GM21528 (cell line): ENCODE data around the gene COL4A2.
"Not testable (repeated sequence)": the region's sequence is repeated elsewhere in the genome, so short reads cannot be mapped to it uniquely, and the experiment has no call there.

Experiments used
- ATAC-seq: cut with Tn5 transposase; IDR thresholded peaks from one replicate; pipeline ENCODE4 v1.9.1; 2021; ENCODE audit warnings: mild to moderate bottlenecking, moderate library complexity; ENCODE audit not compliant: unreplicated experiment, low FRiP score

COL4A2 gene

DNA sequence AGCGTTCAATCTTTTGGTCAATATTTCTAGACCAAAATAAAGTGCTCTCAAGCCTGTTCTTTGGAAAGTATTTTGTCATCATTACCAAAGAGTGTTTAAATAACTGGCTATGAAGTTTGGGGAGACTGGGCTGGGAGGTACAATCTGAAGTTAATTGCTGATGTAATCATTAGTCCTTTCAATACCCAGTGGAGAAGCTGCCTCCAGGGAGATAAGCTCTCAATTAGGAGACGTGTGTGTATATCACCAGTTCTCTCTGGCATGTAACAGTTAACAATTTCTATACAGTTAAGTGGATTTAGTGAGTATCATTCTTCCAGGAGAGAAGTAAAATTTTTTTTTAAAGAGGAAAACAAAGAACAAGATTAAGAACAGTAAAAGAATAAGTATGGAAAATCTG lies 1.5 kb upstream of the COL4A2 start:
- no peak for ATAC-seq

DNA sequence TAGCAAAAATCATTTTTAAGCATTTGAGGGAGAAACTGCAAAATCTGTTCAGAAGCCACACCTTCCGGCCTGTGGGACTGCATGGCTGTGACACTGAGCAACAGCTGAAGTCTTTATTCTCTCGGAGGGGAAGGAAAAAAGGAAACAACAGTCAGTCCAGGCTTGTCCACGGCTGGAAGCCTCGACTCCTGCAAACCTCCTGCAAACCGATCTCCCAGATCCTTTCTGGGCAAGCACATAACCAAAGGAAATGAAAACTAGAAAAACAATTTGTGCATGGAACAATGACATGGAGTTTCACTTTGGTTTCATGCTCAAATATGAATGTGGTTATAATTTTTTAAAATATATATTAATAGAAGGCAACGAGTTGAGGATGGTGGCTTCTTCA lies 1.1 kb upstream of the COL4A2 start:
- ATAC-seq: no peak

DNA sequence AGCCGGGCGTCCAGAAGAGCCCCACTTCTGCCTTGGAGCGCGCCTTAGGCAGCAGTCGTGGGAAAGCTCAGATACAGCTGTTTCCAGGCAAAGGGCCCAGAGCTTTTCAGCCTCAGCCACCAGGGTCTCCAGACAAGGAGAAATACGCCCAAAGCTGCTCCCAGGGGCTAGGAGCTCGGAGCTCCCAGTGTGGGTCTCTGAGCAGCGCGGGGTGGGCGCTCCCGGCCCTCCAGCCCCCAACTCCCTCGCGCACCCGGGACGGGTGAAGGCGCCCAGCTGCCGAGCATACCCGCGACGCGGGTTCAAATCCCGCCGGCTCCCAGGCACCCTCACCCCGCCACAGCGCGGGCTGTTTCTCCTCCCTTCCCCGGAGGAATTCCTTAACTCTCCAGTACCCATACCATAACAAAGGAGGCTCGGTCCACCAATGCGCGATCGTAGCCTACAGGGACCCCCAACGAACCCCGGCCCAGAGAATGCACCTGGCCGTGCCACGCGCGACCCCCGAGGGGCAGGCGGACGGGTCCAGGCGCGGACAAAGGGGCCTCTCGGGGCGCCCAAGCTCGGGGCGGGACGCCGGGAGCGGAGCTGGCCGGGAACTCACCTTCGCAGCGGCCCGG lies 634 bp upstream of the COL4A2 start:
- ATAC-seq: no peak

GRCh38 chr13:110307767-110308655 lies 927 bp downstream of the COL4A2 start:
- ATAC-seq: no peak

DNA sequence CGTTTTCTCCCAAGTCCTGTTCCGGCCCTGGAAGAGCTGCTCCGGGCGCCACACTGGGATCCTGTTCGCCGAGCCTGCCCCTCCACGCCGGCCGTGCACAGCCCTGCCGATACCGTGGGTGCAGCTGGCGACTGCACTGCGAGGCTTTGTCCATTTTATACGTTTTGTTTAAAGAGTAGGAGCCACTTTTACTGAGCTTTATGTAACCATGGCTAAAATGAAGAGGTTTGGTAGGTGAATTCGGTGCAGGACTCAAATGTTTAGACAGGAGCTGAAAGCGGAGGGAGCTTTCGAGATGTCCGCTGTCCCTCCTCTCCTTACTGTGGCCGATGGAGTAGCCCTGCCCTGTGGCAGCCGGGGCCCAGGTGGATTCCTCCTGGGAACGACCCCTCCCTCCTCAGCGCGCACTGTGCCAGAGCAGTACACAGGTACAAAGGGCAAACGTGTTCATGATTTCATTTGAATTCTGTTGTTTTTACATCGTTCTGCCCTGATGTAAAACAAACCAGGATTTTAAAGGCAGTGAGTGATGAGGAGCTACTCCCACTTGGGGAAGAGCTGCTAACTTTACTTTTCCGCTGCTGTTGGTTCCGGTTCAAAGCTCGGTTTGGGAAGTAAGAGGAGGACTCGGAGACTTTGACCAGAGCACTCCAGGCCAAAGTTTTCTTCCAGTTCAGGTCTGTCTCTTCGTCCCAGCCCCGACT lies 1.7 kb downstream of the COL4A2 start:
- ATAC-seq: no peak

DNA sequence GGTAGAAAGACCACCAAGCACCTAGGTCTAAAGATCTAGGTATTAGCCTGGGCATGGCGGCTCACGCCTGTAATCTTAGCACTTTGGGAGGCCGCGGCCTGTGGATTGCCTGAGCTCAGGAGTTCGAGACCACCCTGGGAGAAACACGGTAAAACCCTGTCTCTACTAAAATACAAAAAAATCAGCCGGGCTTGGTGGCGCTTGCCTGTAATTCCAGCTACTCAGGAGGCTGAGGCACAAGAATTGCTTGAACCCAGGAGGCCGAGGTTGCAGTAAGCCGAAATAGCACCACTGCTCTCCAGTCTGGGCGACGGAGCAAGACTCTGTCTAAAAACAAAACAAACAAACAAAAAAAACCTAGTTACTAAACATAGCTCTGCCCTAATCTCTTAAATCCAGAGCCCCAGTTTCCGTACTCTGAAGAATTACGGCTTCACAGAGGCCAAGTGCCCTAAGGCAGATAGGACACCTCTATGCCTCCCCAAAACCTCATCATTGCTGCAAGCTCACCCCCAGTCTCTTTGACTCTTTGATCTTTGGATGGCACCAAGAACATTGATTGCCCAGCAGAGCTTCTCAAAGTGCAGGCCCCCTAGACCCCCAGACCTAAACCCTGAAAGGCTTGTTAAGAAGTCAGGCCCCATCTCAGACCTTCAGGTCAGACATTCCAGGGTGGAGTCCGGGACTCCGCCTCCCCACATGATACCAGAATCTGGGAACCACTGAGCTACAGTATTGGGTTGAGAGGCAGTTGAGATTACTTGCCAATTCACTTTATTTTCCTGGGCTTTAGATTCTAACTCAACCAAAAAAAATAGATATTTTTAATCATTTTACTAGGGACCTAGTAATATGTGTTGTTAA lies 2.8 kb downstream of the COL4A2 start:
- no peak for ATAC-seq

GRCh38 chr13:110310541-110311442 lies 3.7 kb downstream of the COL4A2 start:
- ATAC-seq: no peak

DNA sequence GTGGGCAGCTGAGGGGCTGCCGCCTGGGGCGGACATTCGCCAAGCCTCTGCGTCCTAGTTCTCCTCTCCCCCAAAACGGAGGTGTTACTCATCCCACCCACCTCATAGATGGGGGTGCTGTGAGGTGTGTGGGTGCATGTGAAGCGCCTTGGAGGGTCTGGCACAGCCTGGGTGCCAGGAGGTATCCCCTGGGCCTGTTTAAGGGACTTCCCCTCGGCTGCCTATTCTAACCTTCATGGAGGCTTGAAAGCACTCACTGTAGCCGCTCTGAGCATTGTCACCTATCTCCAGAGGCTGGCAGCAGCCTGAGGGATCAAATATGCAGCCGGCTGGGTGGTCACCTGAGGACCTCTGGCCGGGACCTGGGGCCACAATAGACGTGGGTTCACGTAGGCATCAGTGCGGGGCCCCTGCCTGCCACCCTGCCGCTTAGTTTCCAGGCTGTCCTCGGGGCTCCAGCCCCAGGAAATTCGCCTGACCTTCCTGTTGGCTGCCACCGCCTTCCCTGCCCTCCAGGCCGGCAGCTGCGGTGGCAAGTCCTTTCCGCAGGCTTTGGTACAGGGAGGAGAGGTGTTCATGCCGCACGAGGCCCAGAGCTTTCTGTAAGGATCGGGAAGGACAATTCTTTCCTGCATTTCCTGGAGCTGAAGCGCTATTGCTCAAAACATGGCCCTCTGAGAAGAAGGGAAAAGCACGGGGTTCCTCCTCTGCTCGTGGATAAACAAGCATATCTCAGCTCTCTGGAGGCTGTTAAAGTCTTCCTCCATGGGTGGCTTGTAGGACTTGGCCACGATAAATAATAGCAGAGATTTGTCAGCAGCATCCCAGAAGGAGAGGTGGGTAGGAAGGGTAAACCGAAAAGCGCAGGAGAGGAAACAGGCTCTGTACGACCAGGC lies 4.6 kb downstream of the COL4A2 start:
- ATAC-seq: no peak

GRCh38 chr13:110312339-110313031 lies 5.4 kb downstream of the COL4A2 start:
- no peak for ATAC-seq

GRCh38 chr13:110313261-110313660 lies 6.2 kb downstream of the COL4A2 start:
- not testable (repeated sequence) for ATAC-seq

DNA sequence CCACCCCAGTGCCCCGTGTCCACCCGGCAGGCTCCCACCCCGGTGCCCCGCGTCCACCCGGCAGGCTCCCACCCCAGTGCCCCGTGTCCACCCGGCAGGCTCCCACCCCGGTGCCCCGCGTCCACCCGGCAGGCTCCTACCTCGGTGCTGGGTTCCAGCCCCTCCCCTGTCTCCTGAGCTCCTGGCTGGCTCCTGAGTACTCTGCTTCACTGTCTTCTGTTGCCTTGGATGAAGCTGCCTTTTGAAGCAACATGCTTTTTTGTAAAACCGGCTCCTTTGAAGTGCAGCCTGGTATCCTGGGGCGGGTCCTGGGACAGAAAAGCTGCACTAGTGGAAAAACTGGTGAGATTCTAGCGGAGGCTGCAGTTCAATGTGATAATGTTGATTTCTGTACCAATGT lies 6.6 kb downstream of the COL4A2 start:
- ATAC-seq: not testable (repeated sequence)

- no peak for ATAC-seq
Measured at GRCh38 chr13:110314516-110315245, 7.6 kb downstream of the COL4A2 start.

DNA sequence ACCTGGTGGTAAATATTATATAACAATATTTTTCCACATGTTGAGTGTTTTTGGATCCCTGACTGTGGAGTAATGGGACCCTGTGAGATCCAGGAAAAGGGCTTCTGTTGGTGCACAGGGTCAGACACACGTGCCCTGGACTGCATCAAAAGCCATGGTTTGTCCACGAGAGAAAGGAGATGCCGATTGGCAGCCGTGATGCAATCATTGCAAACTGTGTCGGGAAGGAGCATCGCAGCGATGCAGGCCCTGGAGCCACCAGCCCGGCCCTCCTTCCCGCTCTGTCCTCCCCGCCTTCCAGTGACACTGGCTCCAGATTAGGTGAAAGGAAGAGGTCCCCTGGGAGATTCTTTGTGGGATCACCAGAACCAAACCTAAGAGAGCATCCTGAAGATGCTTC lies 9.1 kb downstream of the COL4A2 start:
- ATAC-seq: no peak

- no peak for ATAC-seq
Measured at GRCh38 chr13:110317093-110317492, 10.0 kb downstream of the COL4A2 start.

DNA sequence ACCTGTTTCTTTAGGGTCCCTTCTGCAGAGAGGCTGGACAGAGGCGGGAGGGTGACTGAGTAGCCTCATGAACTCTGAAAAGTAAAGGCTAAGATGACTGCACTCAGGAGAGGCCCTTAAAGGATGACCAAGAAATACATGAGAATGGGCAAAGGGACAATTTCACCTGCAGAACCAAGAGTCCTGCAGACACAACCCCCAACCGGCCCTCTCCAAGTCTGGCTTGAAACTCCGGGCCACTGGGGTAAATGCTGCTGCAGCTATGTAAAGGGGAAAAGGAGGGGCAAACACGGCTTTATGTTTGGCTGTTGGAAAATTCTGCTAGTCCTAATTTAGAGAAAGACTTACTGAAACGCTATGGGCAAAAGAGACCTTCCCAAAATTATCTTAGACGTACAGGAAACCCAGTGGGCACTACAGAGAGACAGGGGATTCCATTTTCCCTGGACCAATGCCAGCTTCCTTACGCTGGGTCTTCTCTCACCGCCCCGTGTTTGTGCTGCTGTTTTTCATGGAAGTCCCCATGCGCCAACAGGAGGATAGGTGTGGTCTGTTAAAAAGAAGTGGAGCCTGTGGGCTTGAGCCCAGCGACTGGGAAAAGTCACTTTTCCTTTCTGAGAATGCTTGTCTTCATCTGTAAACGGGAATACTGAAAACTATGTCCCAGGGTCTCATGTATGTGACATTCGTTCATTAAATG lies 10.6 kb downstream of the COL4A2 start:
- ATAC-seq: no peak

GRCh38 chr13:110318920-110319319 lies 11.8 kb downstream of the COL4A2 start:
- ATAC-seq: no peak

GRCh38 chr13:110319397-110319773 lies 12.3 kb downstream of the COL4A2 start:
- ATAC-seq: no peak
